Measurements from ENCODE around the gene SLC4A2.

The SLC4A2 gene

DNA sequence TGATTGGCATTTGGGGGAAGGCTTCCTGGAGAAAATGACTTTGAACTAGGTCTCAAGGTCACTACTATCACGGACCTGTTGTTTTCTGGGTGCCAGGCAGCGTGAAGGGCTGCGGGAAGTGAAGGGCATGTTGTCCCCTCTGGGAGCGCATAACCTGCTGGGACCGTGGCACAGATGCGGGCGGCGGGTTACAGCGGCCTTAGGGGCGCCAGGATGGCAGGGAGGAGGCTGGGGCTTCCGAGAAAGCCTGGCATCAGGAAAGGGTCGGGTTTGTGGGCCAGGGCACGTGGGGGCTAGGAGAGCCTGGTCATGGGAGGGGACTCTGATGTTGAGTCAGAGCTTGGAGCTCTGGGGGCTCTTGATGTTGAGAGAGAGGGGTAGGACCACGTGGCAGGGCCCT, 6.1 kb downstream of the SLC4A2 start:
- no peak for DNase-seq

GRCh38 chr7:151066273-151066974, 7.0 kb downstream of the SLC4A2 start:
- DNase-seq, result no peak

DNA sequence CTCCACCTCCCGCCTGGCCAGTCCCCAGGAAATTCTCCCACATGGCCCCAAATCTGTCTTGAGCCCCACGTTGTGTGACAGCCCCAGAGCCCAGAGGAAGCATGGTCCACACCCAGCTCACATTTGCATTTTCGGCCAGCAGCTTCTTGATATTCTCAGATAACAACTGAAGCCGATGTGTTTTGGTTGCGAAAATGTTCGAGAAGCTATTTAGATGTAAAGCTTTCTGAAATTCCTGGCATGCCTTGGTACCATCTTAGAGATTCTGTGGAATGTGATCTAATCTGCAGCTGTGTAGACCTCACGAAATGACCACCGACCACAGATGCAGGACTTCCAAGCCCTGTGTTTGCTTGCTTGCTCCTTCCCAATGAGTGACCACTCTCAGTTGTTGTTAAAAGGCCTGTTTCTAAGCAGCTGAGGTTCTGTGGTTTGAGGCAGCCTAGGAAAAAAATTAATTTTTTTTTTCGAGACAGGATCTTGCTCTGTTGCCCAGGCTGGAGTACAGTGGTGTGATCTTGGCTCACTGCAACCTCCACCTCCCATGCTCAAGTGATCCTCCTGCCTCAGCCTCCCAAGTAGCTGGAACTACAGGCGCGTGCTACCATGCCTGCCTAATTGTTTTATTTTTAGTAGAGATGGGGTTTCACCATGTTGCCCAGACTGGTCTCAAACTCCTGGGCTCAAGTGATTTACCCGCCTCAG, 8.8 kb downstream of the SLC4A2 start:
- no peak for DNase-seq

DNA sequence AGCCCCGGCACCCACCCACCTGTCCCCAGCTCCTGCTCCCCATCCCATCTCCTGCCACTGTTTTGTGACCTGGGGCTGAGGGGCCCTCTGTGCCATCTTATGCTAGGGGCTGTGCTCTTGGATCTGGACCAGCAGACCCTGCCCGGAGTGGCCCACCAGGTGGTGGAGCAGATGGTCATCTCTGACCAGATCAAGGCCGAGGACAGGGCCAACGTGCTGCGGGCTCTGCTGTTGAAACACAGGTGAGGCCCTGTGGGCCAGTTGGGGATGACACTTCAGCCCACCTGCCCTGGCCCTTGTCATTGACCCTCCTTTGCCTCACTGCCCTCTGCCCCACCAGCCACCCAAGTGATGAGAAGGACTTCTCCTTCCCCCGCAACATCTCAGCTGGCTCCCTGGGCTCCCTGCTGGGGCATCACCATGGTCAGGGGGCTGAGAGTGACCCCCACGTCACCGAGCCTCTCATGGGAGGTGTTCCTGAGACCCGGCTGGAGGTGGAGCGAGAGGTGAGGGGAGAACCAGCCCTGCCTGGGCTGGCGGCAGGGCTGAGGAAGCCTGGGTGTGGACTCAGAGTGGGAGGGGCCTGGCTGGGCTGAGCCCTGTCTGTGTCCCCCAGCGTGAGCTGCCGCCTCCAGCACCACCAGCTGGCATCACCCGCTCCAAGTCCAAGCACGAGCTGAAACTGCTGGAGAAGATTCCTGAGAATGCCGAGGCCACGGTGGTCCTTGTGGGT, 10.6 kb downstream of the SLC4A2 start:
- no peak for DNase-seq

DNA sequence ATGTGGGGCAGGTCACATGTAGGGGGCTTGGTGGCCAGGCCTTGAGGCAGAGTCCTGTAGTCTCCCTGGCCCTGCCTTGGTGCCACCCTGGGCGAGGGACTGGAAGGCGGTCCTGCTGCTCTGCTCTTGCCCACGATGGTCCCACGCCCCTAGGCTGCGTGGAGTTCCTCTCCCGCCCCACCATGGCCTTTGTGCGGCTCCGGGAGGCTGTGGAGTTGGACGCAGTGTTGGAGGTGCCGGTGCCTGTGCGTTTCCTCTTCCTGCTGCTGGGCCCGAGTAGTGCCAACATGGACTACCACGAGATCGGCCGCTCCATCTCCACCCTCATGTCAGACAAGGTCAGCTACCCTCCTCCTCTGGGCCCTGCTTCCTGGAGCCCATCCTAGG, 11.2 kb downstream of the SLC4A2 start:
- no peak for DNase-seq

DNA sequence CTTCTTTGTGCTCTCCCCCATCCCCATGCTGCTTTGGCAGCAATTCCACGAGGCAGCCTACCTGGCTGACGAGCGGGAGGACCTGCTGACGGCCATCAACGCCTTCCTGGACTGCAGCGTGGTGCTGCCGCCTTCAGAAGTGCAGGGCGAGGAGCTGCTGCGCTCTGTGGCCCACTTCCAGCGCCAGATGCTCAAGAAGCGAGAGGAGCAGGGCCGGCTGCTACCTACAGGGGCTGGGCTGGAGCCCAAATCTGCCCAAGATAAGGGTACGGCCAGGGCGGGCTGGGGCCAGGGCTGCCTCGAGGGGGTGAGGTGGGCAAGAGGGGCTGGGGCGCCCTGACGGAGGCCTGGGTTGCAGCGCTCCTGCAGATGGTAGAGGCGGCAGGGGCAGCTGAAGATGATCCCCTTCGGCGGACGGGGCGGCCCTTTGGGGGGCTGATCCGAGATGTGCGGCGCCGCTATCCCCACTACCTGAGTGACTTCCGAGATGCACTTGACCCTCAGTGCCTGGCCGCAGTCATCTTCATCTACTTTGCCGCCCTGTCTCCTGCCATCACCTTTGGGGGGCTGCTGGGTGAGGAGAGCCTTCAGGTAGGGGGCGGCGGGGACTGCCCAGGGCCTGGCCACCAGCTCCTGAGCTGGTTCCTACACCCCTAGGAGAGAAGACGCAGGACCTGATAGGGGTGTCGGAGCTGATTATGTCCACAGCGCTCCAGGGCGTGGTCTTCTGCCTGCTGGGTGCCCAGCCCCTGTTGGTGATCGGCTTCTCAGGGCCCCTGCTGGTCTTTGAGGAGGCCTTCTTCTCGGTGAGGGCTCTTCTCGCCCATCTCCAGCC, 11.9 kb downstream of the SLC4A2 start:
- no peak for DNase-seq

DNA sequence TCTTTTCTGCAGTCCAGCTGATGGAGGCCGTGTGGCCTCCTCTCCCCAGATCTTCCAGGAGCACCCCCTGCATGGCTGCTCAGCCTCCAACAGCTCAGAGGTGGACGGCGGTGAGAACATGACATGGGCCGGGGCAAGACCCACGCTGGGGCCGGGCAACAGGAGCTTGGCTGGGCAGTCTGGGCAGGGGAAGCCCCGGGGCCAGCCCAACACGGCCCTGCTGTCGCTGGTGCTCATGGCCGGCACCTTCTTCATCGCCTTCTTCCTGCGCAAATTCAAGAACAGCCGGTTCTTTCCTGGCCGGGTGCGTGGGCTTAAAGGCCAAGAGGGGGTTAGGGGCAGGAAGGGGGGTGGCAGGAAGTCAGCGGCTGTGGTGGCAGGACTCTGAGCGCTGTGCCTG, 14.6 kb downstream of the SLC4A2 start:
- DNase-seq, result no peak

GRCh38 chr7:151074817-151075661, 15.7 kb downstream of the SLC4A2 start:
- no peak for DNase-seq

GRCh38 chr7:151075662-151075971, 16.2 kb downstream of the SLC4A2 start:
- no peak for DNase-seq

DNA sequence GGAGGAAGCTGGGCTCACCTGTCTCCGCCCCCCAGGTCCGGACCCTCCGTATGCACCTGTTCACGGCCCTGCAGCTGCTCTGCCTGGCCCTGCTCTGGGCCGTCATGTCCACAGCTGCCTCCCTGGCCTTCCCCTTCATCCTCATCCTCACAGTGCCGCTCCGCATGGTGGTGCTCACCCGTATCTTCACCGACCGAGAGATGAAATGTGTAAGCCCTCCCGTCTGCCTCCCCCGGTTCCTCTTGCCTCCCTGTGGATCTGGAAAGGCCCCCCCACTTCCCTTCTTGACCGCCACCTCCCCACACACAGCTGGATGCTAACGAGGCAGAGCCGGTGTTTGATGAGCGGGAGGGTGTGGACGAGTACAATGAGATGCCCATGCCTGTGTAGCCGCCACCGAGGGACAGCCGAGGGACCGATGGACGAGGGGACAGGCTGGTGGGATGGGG, 16.6 kb downstream of the SLC4A2 start:
- no peak for DNase-seq

DNA sequence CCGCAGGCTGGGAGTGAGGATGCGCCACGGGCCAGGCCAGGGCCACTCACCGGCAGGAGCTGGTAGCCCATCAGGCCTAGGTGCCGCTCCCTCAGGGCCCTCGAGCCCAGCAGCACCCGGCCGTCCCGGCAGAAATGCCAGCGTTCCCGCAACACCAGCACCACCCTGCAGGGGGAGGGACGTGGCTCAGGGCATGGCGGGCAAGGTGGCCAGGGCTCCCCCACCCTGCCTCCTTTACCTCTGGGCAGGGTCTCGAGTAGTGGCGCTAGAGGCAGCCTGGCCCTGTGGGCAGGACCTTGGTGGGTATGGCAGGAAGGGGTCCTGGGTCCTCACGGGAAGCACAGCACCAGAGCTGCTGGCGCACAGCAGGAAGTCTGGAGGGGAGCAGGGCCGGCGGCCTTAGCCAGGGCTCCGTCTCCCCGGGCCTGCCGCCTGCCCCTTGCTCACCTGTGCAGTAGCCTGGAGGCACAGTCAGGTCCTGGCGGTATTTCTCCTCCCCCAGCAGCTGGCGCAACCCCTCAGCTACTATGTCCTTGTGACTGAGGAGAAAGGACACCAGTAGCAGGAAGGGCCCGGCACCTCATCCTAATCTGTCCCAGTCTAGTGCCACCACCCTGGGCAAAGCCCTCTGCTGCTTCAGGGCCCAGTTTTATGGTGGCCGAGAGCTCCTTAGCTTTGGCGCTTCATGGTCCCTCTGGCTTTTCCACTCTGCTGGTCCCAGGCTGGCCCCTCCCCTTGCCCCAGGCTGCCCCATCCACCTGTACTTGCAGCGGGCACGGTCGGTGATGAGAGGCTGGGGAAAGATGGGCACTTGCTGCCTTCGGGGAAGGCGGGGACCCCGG, 17.7 kb downstream of the SLC4A2 start:
- no peak for DNase-seq

GRCh38 chr7:151077705-151078232, 18.4 kb downstream of the SLC4A2 start:
- no peak for DNase-seq

DNA sequence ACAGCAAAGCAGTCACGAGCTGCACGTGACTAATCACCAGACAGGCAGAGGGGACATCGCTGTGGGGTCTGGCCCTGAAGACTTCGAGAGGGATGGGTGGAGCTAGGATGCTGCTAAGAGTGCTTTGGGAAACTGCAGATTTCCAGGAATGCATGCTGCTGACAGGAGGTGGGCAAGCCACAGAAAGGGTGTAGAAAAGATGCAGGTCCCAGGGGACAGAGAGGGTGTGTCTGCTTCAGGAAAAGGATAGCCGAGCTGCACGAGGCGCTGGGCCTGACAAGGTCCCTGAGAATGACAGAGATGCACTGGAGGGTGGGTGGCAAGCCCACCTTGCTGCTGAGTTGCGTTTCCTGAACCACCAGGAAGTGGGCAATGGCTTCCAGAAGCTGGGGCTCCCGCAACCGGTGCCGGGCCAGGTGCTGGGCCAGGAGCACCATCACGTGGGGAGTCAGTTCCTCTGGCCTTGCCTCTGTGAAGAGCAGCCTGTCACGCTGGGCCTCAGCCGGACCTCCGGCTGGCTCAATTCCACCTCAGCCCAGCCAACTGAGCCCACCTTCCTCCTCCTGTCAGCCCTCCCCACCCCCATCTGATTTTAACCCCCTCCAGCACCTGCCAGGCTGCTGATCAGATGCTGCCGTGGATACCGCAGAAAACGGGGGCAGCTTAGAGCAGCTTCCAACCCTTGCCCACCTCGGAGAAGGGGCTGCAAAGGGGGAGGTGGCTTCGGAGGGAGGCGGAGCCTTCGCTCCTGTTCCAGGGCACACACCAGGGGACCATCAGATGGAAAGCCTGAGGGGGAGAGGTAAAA, 19.0 kb downstream of the SLC4A2 start:
- no peak for DNase-seq

- DNase-seq, result no peak
Observed at GRCh38 chr7:151079199-151079910, 20.0 kb downstream of the SLC4A2 start.

DNA sequence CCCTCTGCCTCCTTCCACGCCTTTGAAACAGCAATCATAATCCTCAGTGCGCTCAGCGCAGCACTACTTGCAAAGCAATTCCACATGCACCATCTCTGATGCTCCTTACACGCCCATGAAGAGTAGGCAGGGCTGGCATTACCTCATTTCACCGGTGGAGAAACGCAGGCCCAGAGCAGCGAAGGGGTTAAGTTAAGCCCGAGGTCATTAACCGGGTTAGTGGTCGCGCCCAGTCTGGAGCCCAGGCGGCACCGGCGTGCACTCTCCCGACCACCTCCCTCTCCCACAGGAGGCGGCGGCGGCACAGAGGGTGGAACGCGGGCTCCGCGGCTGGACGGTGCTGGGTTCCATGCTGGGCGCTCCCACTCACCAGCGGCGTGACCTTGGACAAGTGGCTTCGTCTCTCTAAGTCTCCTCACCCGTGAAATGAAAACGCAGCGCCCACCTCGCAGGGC, 20.7 kb downstream of the SLC4A2 start:
- no peak for DNase-seq

GRCh38 chr7:151080522-151081169, 21.3 kb downstream of the SLC4A2 start, which contains the start of gene FASTK:
Gene FASTK (minus strand): TSS chr7:151080809. CDS start chr7:151080766, 43 bp downstream.
- DNase-seq, result peak; percentile 67

DNA sequence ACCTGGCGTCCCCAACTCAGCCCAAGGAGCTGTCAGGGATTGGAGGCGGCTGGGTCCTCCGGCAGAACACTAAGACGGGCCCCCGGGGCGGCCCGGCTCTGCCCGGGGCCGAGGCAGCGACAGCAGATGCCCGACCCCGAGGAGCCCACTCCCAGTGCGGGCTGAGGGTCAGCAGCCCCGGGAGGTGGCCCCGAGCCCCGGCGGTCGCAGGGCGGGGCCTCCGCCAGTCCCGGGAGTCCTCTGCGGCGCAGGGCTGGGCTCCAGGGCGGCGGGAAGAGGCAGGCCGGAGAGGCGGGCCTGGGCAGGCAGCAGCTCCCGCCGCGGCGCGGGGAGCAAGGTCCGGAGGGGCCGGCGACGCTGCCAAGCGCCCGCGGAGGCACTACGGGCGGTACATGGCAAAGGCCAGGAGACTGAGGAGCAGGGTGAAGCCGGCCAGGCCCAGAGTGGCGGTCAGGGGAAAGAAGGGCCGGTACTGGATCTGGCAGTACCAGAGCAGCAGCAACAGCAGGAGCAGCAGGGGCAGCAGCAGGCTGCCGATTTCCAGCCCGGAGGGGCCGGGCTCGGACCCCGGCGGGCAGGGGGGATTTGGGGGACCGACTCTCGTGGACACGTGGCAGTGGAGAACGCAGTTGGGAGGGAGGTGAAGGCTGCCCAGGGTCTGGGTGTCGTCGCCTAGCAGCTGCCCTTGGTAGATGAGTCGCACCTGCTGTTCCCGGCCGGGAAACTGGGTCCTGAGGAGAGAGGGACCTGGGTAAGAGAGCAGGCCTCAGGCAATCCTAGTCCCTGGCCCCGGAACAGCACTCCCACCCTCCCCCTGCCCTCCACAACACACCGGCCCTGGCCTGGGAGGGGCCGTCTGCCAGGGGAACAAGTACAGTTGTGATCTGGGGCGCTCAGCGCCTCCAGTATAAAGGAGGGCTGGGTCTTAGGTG, 22.0 kb downstream of the SLC4A2 start:
- DNase-seq, result no peak
